NCI-H446 treated with DMSO at 0.1 percent for 48 hours (cell line): ENCODE results near the gene CD93.

Source experiments
- DNase-seq: peaks from one replicate; lab custom pipeline; 2025; lab: John Stamatoyannopoulos, UW

Gene CD93

GRCh38 chr20:23120261-23120660 is 34.1 kb upstream of the CD93 start:
- DNase-seq, result no peak

GRCh38 chr20:23119456-23120216 is 33.5 kb upstream of the CD93 start:
- no peak for DNase-seq

GRCh38 chr20:23118766-23119165 is 32.6 kb upstream of the CD93 start:
- DNase-seq, result no peak

- no peak for DNase-seq
These were observed 32.0 kb upstream of the CD93 start for GRCh38 chr20:23118144-23118543.

GRCh38 chr20:23117738-23118137 is 31.6 kb upstream of the CD93 start:
- no peak for DNase-seq

- DNase-seq, result no peak
These were observed 30.4 kb upstream of the CD93 start for GRCh38 chr20:23116311-23117089.

- DNase-seq, result no peak
These were observed 29.7 kb upstream of the CD93 start for GRCh38 chr20:23115822-23116221.

- DNase-seq, result no peak
These were observed 28.4 kb upstream of the CD93 start for GRCh38 chr20:23114448-23115082.

GRCh38 chr20:23114018-23114417 is 27.9 kb upstream of the CD93 start:
- DNase-seq, result no peak

- no peak for DNase-seq
These were observed 26.5 kb upstream of the CD93 start for GRCh38 chr20:23112595-23112994.

- no peak for DNase-seq
These were observed 25.8 kb upstream of the CD93 start for GRCh38 chr20:23111944-23112342.

- DNase-seq, result no peak
These were observed 25.3 kb upstream of the CD93 start for GRCh38 chr20:23111307-23111943.

GRCh38 chr20:23108871-23109270 is 22.7 kb upstream of the CD93 start:
- no peak for DNase-seq

- no peak for DNase-seq
These were observed 21.3 kb upstream of the CD93 start for GRCh38 chr20:23107466-23107865.

GRCh38 chr20:23106271-23106851 is 20.2 kb upstream of the CD93 start:
- DNase-seq, result no peak

GRCh38 chr20:23105193-23105592 is 19.1 kb upstream of the CD93 start:
- DNase-seq, result no peak

- no peak for DNase-seq
These were observed 17.3 kb upstream of the CD93 start for GRCh38 chr20:23103284-23104018.

GRCh38 chr20:23101696-23102406 is 15.7 kb upstream of the CD93 start:
- DNase-seq, result no peak

- DNase-seq, result no peak
These were observed 14.6 kb upstream of the CD93 start for GRCh38 chr20:23100720-23101107.

GRCh38 chr20:23099791-23100719 is 13.9 kb upstream of the CD93 start:
- no peak for DNase-seq
